ENCODE results near the gene UBE2E1. TPM values are rescaled to one million over a fixed set of nuclear protein-coding genes. Genes with fewer than 3 reads are reported as not detected.

UBE2E1 gene
- total and polyA plus RNA-seq, 8 donors: 3.2 to 226 (median 78.1) TPM

GRCh38 chr3:23872330-23872729 lies 66.6 kb downstream of the UBE2E1 start:
- DNase-seq: no peak
- H3K4me3 ChIP-seq: no peak overlapping the region
- H3K4me1 ChIP-seq: peaks cover 4 to 48% (median 23%) of the 10 kb centered on the region in 4 donors
- intact Hi-C loops (cut with DNase I; ENCODE audit: low total_unique reads): no loop called here
- H3K27ac ChIP-seq: no peak overlapping the region
- H3K9me3 ChIP-seq: no peaks in the 10 kb centered on the region
- no peaks in the 10 kb centered on the region for H3K36me3 ChIP-seq
- WGBS, 5 donors: 98 to 100% (median 100%) methylated on average over 1 to 3 of the region's 3 CpGs; no CpG with 5 or more reads in 1 of the 5 donors
- H3K27me3 ChIP-seq: no peaks in the 10 kb centered on the region
- TF ChIP-seq POLR2AphosphoS5 (IDR thresholded peaks at IDR 0.05) (no peak), POLR2A (IDR thresholded peaks at IDR 0.05) (no peak), EP300 (IDR thresholded peaks at IDR 0.05) (no peak), CTCF (IDR thresholded peaks at IDR 0.05) (no peak)

- intact Hi-C loops (cut with DNase I; ENCODE audit: low total_unique reads): no loop called here
These were observed 68.2 kb downstream of the UBE2E1 start for GRCh38 chr3:23873941-23874340.

DNA sequence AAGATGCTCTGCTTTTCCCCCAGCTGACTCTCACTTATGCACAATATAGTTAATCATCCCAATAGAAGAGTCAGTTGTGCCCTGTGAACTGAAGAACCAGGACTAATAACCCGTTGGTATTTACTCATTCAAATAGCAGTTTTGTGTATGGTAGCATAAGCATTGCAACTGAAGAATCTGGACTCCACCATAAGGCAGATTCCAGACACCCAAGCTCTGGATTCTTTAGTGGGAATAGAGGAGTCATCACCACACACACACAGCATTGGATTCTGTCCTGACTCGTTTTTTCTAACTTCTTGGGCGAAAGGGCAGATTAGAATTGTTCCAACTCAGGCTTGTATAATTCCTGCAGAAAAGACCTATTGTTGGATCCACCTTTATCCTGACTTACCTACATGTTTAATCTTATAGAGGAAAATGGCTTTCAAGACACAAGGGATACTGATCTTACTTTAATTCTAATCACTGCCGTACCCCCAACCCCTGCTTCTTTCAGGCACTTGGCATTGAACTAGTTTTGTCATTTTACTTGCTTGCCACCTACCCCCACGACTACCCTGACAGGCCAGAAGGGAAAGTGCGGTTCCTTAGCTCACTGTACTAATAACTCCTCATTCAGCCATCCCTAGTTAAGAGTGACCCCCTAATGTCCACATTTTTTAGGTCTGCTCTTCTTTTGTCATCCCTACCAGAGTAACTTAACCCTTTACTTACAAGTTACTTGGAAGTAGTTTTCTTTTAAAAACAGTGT lies 68.8 kb downstream of the UBE2E1 start:
- Histone ChIP-seq H3K36me3 (no peaks in the 10 kb centered on the region), H3K4me1 (peaks cover 0 to 41% (median 17%) of the 10 kb centered on the region in 4 donors), H3K27ac (no peak overlapping the region), H3K9me3 (no peaks in the 10 kb centered on the region), H3K27me3 (no peaks in the 10 kb centered on the region), H3K4me3 (no peak overlapping the region)
- WGBS, 5 donors: 64 to 69% (median 66%) methylated on average over 6 of the region's 6 CpGs
- TF ChIP-seq POLR2AphosphoS5 (IDR thresholded peaks at IDR 0.05) (no peak), CTCF (IDR thresholded peaks at IDR 0.05) (no peak), EP300 (IDR thresholded peaks at IDR 0.05) (no peak), POLR2A (IDR thresholded peaks at IDR 0.05) (no peak)
- DNase-seq: no peak
- intact Hi-C loops (cut with DNase I; ENCODE audit: low total_unique reads): no loop called here

More at GRCh38 chr3:23873941-23874340, 68.2 kb downstream of the UBE2E1 start:
- TF ChIP-seq CTCF (IDR thresholded peaks at IDR 0.05) (no peak), POLR2AphosphoS5 (IDR thresholded peaks at IDR 0.05) (no peak), EP300 (IDR thresholded peaks at IDR 0.05) (no peak), POLR2A (IDR thresholded peaks at IDR 0.05) (no peak)
- Histone ChIP-seq H3K9me3 (no peaks in the 10 kb centered on the region), H3K27me3 (no peaks in the 10 kb centered on the region), H3K27ac (no peak overlapping the region), H3K4me3 (no peak overlapping the region), H3K4me1 (peaks cover 0 to 43% (median 17%) of the 10 kb centered on the region in 4 donors), H3K36me3 (no peaks in the 10 kb centered on the region)
- no peak for DNase-seq
- 67 to 75% (median 74%) methylated on average over 2 of the region's 2 CpGs for WGBS, 5 donors

DNA sequence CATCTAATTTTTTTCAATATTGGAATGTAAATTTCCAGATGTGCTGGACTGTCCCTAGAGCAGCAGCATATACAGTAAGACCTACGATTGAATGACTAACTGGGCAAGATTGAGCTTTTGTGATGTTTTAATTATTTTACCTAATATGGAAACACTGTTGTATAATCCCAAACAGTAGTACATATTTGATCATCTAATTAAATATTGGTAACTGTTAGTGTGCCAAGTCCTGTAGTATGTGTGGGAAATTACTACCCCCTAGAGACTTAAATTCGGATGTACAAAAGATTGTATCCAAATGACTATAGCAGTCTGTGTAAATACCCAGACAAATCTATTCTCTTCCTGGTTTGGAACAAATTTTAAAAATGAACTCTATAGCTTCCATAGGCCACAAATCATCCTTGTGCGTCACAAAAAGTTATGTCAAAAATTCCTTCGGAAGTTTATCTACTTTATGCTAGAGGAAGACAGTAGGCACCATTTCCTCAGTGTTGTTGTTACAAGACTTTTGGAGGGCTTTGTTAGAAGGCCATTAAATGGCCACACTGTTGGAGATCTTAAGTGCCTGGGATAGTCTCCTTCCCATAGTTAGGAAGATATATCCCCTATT lies 69.5 kb downstream of the UBE2E1 start:
- TF ChIP-seq POLR2AphosphoS5 (IDR thresholded peaks at IDR 0.05) (no peak), CTCF (IDR thresholded peaks at IDR 0.05) (no peak), EP300 (IDR thresholded peaks at IDR 0.05) (no peak), POLR2A (IDR thresholded peaks at IDR 0.05) (no peak)
- no peak for DNase-seq
- no peak overlapping the region for H3K4me3 ChIP-seq
- H3K27ac ChIP-seq: no peak overlapping the region
- H3K36me3 ChIP-seq: no peaks in the 10 kb centered on the region
- intact Hi-C loops (cut with DNase I; ENCODE audit: low total_unique reads): no loop called here
- H3K27me3 ChIP-seq: no peaks in the 10 kb centered on the region
- 77 to 86% (median 81%) methylated on average over 4 of the region's 4 CpGs for WGBS, 5 donors
- H3K4me1 ChIP-seq: peaks cover under 1 to 42% (median 17%) of the 10 kb centered on the region in 4 donors
- H3K9me3 ChIP-seq: no peaks in the 10 kb centered on the region

Data from stomach (tissue), 9 donors.